ENCODE results near the gene ZNF18.

Gene ZNF18, protein sequence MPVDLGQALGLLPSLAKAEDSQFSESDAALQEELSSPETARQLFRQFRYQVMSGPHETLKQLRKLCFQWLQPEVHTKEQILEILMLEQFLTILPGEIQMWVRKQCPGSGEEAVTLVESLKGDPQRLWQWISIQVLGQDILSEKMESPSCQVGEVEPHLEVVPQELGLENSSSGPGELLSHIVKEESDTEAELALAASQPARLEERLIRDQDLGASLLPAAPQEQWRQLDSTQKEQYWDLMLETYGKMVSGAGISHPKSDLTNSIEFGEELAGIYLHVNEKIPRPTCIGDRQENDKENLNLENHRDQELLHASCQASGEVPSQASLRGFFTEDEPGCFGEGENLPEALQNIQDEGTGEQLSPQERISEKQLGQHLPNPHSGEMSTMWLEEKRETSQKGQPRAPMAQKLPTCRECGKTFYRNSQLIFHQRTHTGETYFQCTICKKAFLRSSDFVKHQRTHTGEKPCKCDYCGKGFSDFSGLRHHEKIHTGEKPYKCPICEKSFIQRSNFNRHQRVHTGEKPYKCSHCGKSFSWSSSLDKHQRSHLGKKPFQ

DNA sequence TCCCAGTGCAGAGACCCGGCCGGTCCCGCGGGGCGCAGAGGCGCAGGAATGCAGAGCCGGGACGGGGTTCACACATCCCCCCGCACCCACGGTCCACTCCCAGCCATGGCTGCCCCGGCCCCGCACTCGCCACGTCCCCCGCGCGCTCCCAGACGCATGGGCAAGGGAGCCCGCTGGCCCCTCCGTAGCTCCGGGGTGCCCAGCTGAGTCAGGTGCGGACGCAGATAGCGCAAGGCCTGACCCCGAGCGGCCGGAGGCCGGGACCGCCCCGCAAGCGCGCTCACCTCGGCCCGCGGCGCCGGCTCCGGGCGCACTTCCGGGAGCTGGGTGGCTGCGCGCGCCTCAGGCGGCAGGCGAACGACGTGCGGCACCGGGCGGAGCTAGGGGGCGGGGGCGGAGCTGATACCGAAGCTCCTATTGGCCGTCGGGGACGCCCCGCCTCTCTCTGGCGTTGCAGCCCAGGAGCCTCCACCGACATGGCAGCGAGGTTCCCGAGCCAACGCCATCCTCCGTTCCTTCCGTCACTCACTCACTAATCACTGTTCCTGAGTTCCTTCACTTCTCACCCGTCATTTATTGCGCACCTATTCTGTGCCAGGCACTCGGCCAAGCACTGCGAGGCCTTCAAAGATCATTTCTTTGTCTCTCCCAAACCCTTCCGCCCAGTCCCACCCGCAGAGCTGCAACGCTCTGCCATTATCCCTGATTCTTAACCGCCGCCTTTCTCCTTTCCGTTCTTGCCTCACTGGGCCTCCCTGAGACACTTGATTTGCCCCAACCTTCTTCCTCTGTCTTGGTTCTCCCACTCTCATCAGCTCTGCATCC is at the start of gene ZNF18:
Gene ZNF18 (minus strand): TSS at position 329 of the 825 bp plus-strand sequence. CDS start 4,646 bp downstream, outside the sequence.
- DNase-seq, result peak; percentile 91

DNA sequence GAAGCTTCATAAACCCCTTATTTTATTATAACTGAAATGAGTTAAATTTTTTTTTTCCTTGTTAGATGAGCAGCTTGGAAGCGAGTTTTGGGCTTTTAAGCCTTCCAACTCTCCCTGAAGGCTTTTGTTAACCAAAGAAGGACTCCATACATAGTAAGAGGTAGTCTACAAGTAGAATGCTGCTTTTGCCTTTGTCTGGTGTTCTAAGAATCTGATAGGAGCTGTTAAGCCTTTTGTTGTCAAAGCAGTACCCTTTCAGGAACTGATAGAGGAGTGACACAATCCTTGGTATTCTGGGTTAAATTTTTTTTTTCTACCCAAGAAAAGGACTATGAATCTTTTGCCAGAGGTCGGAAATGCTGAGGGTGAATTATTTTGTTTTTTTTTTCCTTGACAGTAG is 49.5 kb upstream of the ZNF18 start:
- DNase-seq, result no peak

DNA sequence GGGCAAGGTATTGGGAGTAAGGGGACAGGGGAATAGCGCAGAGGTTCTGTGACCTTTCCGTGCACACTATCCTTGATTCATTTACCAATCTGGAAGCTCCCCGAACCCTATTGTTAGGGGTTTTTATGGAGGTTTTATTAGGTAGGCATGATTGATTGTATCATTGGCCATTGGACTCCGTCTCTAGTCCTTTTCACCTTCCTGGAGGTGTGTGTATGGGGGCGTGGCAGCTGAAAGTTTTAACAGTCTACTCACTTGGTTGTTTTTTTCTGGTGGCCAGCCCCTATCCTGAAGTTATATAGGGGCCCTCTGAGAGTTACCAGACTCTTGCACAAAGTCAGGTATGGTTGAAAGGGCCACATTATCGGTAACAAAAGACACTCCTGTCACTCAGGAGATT is 46.4 kb upstream of the ZNF18 start:
- DNase-seq, result no peak

- no peak for DNase-seq
Observed at GRCh38 chr17:12041312-12041711, 44.0 kb upstream of the ZNF18 start.

- no peak for DNase-seq
Observed at GRCh38 chr17:12040478-12040877, 43.2 kb upstream of the ZNF18 start.

GRCh38 chr17:12037970-12038369 is 40.7 kb upstream of the ZNF18 start:
- no peak for DNase-seq

- DNase-seq, result no peak
Observed at GRCh38 chr17:12035673-12036072, 38.4 kb upstream of the ZNF18 start.

- no peak for DNase-seq
Observed at GRCh38 chr17:12034538-12034937, 37.3 kb upstream of the ZNF18 start.

GRCh38 chr17:12028611-12029010 is 31.3 kb upstream of the ZNF18 start:
- no peak for DNase-seq

GRCh38 chr17:12027658-12028057 is 30.4 kb upstream of the ZNF18 start:
- no peak for DNase-seq

- DNase-seq, result no peak
Observed at GRCh38 chr17:12024327-12024726, 27.1 kb upstream of the ZNF18 start.

DNA sequence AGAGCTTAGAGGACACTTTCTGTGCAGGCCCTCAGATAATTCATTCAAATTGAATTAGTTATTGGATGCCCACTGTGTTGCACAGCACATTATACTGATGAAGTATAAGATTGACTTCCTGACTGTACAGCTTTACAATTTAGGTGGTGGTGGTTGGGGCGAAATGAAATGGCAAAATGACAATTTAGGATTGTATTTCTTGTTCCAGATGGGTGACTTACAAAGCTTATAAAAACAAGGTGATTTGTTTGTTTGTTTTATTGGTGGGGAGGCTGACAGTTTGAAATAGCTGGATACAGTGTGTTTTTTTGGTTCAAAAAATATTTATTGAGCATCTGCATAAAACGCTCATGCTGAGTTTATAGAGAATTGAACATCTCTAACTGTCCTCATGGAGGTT is 25.0 kb upstream of the ZNF18 start:
- no peak for DNase-seq

GRCh38 chr17:12021623-12022140 is 24.4 kb upstream of the ZNF18 start:
- DNase-seq, result no peak

DNA sequence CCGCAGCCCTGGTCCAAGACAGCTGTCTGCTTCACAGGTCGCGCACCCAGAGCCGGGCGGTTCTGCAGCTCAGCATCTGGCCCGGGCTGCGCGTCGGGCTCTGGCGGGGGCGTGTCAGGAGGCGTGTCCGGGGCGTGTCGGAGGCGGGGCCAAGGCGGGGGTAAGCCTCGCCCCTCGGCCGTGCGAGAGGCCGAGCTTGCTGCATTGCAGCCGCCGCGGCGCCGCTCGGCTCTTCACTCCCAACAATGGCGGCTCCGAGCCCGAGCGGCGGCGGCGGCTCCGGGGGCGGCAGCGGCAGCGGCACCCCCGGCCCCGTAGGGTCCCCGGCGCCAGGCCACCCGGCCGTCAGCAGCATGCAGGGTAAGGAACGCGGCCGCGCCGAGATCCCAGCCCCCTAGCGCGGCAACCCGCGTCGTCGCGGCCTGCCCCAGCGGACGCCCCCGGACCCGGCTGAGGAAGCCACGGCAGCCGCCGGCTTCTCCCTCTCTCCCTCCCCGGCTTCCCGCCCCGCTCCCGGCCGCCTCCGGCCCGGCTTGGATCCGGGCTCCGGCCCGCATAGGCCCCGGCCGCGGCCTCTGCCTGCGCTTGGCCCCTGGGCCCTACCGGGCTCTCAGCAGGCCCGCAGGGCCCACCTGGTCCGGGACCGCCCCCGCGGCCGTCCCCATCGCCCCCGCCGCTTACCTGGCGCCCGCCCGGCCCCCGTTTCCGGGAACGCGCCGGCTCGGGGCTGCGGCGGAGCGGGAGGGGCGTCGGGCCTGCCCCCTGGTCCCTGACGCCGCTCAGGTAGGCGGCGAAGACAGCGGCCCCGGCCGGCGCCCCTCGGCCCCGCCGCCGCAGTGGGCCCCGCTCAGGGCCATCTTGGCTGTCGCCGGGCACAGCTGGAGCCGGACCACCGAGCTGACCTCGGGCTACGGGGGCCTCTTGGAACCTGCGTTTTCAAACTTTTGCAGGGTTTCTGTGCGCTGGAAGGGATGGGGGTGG is 23.7 kb upstream of the ZNF18 start, which contains the start of gene MAP2K4:
Gene MAP2K4 (plus strand): TSS at position 236 of the 981 bp plus-strand sequence. CDS start 10 bp downstream, at position 246.
- DNase-seq, result peak; percentile 75

DNA sequence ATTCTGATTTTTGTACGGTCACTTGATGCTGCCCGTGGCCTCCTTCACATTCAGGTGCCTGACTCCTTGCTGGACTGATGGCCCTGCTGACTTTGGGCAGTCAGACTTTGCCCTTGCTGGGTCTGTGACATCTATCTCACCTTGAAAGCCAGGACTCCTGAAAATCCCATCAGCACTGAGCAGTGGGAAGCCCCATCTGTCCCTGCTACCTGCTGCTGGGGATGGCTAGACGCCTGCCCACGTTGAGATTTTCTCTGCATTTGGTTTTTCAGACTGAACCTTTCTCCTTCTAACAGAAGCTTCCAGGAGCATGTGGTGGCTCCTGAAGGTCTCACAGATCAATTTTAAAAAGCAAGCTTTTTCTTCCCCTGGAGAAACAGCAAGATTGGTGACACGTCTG is 10.2 kb upstream of the ZNF18 start:
- no peak for DNase-seq

DNA sequence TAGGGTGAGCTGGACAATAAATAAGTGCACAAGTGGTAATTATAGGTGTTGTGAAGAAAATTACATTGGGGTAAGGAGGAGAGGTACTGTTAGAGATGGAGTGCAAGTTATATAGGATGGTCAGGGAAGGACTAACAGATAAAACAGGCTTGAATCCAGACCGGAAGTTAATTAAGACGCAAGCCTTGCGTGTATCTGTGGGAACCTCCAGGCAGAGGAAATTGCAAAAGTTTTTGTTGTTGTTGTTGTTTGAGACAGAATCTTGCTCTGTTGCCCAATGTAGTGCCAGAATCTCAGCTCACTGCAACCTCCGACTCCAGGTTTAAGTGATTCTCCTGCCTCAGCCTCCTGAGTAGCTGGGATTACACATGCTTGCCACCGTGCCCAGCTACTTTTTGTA is 2.4 kb upstream of the ZNF18 start:
- DNase-seq, result no peak

- no peak for DNase-seq
Observed at GRCh38 chr17:11997972-11998233, 628 bp upstream of the ZNF18 start.

DNA sequence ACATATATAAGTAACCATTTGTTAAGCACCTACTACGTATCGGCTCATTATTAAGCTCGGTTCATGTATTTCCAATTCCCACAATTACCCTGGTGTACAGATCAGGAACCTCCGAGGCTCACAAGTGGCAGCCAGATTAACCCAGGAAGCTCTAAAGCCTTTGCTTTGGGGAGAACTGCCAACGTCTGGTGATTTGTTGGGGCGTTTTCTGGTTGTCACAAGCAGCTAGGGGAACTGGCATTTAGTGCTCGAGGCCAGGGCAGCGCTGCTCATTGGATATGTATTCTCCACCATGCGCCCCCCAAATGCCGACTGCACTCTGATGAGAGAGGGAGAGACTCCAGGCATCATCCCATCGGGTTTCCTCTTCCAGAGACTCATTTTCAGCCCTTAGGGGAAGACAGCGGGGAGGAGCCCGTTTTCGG is 541 bp downstream of the ZNF18 start:
- peak; percentile 54 for DNase-seq

GRCh38 chr17:11991461-11991860 is 5.8 kb downstream of the ZNF18 start:
- no peak for DNase-seq

GRCh38 chr17:11990363-11990983 is 6.8 kb downstream of the ZNF18 start:
- no peak for DNase-seq

DNA sequence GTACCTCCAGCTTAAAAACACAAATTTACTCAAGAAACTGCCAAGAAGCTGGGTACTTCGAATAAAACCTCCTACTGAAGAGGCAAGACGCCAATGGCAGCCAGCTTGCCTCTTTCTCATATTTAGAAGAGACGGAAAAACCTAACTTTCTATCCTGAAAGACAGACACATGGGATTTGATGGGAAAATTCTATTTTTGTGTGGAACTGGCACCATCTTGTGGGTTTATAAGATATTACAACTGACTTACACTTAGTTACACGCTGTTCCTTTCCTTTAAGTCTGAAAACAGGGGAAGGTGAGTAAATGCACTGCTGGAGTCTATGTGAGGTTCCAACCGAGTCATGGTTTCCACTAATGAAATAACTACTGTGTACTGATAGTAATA is 10.3 kb downstream of the ZNF18 start:
- DNase-seq, result peak; percentile 46

Measured in NCI-H2171 treated with DMSO at 0.1 percent for 48 hours (cell line).